Panc1 (cell line): ENCODE results near the gene MBTD1. TPM values are rescaled to one million over a fixed set of nuclear protein-coding genes. Genes with fewer than 3 reads are reported as not detected.
A peak's percentile ranks its signal among the peaks of the same experiment; 100 is the strongest.

Experiments used
- ATAC-seq: fragments of 200-7000 bp; cut with Tn5 transposase; 2 replicates; pipeline ENCODE4 v1.9.1; 2020; ENCODE audit warnings: mild to moderate bottlenecking, moderate library complexity
- BruUV-seq: library from RNA; stranded (reverse); fragments of 400-500 nt; replicated peaks from 2 replicates; lab custom pipeline; 2021; lab: Mats Ljungman, UMichigan
- CTCF ChIA-PET: fragments of 300-600 bp; sonication (Branson Sonifier 250); formaldehyde crosslinking; loops from one replicate; lab custom pipeline; 2022; ENCODE audit warnings: antibody characterized with exemption; lab: Charles Lee
- POLR2A ChIA-PET: fragments of 300-600 bp; sonication (Branson Sonifier 250); formaldehyde crosslinking; loops from one replicate; lab custom pipeline; 2022; ENCODE audit warnings: antibody characterized with exemption; lab: Charles Lee
- DNase-seq: peaks from one replicate; pipeline ENCODE4 v3.0.0-alpha.2; 2010; ENCODE audit warnings: low read depth, low spot score
- H3K27ac ChIP-seq: 2 replicates; pipeline ENCODE4 v1.5.1; 2011; ENCODE audit warnings: mild to moderate bottlenecking, low read length, inconsistent platforms
- H3K27me3 ChIP-seq: fragments of 200-500 bp; sonication (Bioruptor generic); 2 replicates; pipeline ENCODE4 v1.6.0; 2014; ENCODE audit warnings: low read length, inconsistent platforms; ENCODE audit not compliant: control insufficient read depth, insufficient read depth
- H3K36me3 ChIP-seq: fragments of 200-500 bp; sonication (Bioruptor generic); 2 replicates; pipeline ENCODE4 v1.5.1; 2014; ENCODE audit warnings: inconsistent platforms, mild to moderate bottlenecking, low read length, moderate library complexity; ENCODE audit not compliant: control insufficient read depth, insufficient read depth
- H3K4me1 ChIP-seq: 2 replicates; pipeline ENCODE4 v1.5.1; 2011; ENCODE audit warnings: inconsistent platforms, mild to moderate bottlenecking, low read length, moderate library complexity; ENCODE audit not compliant: control insufficient read depth, insufficient read depth
- H3K4me3 ChIP-seq, 2 experiments: 2 replicates each; pipeline ENCODE4 v1.5.1; 2011 to 2012; ENCODE audit warnings: low read depth in 2 of 2, low read length in 2 of 2, mild to moderate bottlenecking in 2 of 2, inconsistent platforms in 1 of 2, moderate library complexity in 1 of 2
- H3K9me3 ChIP-seq: fragments of 200-500 bp; sonication (Bioruptor generic); 2 replicates; pipeline ENCODE4 v1.5.1; 2014; ENCODE audit warnings: low read depth, mild to moderate bottlenecking, inconsistent platforms, low read length, moderate library complexity; ENCODE audit not compliant: control insufficient read depth, insufficient read depth
- POLR2AphosphoS5 ChIP-seq: IDR thresholded peaks from 2 replicates; pipeline ENCODE4 v1.6.1; 2012; ENCODE audit warnings: mild to moderate bottlenecking, low read depth, low read length, moderate library complexity
- SIN3A ChIP-seq: IDR thresholded peaks from 2 replicates; pipeline ENCODE4 v1.6.1; 2012; ENCODE audit warnings: low read depth, mild to moderate bottlenecking, low read length, moderate library complexity, borderline replicate concordance; ENCODE audit not compliant: insufficient read depth
- TCF7L2 ChIP-seq: IDR thresholded peaks from 2 replicates; pipeline ENCODE4 v1.6.1; 2011; ENCODE audit warnings: mild to moderate bottlenecking, low read depth, low read length, inconsistent platforms
- in situ Hi-C: cut with HindIII; loops from 2 replicates; pipeline ENCODE4 v1.10.0; 2016; ENCODE audit warnings: low sequenced_read_pairs, low pct_unique_long_range_greater_than_20kb
- intact Hi-C: fragments of 100-400 bp; cut with micrococcal nuclease; formaldehyde crosslinking; loops from one replicate; pipeline ENCODE4 v1.10.0; 2022; ENCODE audit not compliant: unreplicated experiment
- total RNA-seq: library from RNA; stranded (reverse); gene quantifications from one replicate; pipeline ENCODE4 v1.2.1, GENCODE V29; 2021; ENCODE audit not compliant: unreplicated experiment
- TF ChIP-seq, protein P1 (sequence below): fragments of 450-650 bp; IDR thresholded peaks from 2 replicates; pipeline ENCODE4 v1.5.1; 2017; ENCODE audit warnings: mild to moderate bottlenecking
- TF ChIP-seq, protein P2 (sequence below), 2 experiments: IDR thresholded peaks; 2 replicates each; pipeline ENCODE4 v1.6.1; 2011 to 2012; ENCODE audit warnings: low read depth in 2 of 2, control low read depth in 1 of 2, low read length in 1 of 2, mild to moderate bottlenecking in 1 of 2, moderate library complexity in 1 of 2; ENCODE audit not compliant: insufficient read depth in 1 of 2

Gene MBTD1
- total RNA-seq, 1 experiment from 2014 or later: 16.6 TPM

DNA sequence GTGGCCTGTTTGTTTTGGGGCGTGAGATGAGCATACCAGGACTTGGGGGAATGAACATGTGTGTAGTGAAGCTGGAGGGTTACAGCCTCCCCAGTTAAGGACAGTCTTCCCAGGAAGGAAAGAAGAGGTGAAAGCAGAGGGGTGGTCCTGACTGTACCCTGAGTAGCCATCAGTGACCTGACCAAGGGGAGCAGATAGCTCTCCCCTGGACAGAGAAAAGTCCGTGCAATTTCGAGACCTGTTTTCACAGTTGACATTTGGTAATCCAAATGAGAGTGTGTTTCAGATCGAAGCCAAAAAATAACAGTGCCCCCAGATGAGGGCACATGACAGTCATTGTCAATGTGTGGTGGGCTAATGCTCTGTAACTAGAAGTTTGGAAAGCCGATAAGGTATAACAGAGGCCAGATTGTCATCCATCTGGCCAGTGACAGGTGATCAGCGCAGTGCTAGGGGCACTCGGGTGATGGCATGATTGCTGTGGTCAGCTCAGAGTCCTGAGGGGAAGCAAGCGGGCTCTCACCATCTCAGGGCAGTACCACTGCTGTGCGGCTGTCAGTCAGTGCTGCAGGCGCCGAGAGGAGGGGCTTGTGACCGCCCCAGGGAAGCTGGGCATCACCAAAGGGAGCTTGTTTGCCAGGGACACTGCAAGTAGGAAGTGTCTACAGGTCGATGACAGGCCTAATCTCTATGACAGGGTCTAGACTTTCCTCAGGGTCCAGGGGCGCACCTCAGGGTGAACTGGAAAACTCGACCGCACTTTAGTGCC is 94.8 kb downstream of the MBTD1 start:
- DNase-seq (no peak), ATAC-seq (peak; percentile 56)
- peaks cover 24% of the 10 kb centered on the region for H3K36me3 ChIP-seq
- no peaks in the 10 kb centered on the region for H3K27me3 ChIP-seq
- peak overlapping the region; percentile 71 to 93 for H3K4me3 ChIP-seq
- POLR2A ChIA-PET: interaction anchor here (0.6 to 1.6 kb wide), 4 partner anchors 12 to 554 kb away, joined by 3 to 5 read pairs (median 4); no protein-coding TSS in a partner anchor
- intact Hi-C loops: no loop called here
- CTCF ChIA-PET: interaction anchor here (0.6 kb wide), 1 partner anchor 61 kb away, joined by 3 read pairs; no protein-coding TSS in a partner anchor
- TF ChIP-seq, protein P1, sequence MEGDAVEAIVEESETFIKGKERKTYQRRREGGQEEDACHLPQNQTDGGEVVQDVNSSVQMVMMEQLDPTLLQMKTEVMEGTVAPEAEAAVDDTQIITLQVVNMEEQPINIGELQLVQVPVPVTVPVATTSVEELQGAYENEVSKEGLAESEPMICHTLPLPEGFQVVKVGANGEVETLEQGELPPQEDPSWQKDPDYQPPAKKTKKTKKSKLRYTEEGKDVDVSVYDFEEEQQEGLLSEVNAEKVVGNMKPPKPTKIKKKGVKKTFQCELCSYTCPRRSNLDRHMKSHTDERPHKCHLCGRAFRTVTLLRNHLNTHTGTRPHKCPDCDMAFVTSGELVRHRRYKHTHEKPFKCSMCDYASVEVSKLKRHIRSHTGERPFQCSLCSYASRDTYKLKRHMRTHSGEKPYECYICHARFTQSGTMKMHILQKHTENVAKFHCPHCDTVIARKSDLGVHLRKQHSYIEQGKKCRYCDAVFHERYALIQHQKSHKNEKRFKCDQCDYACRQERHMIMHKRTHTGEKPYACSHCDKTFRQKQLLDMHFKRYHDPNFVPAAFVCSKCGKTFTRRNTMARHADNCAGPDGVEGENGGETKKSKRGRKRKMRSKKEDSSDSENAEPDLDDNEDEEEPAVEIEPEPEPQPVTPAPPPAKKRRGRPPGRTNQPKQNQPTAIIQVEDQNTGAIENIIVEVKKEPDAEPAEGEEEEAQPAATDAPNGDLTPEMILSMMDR: no peak
- TF ChIP-seq POLR2AphosphoS5 (no peak), SIN3A (0 out of 2 replicates have a peak, but pooled peaks have one; percentile 25), TCF7L2 (no peak)
- H3K9me3 ChIP-seq: no peaks in the 10 kb centered on the region
- in situ Hi-C loops: no loop called here
- H3K27ac ChIP-seq: peak overlapping the region; percentile 89
- no TSS peak for BruUV-seq
- peaks cover 11% of the 10 kb centered on the region for H3K4me1 ChIP-seq

DNA sequence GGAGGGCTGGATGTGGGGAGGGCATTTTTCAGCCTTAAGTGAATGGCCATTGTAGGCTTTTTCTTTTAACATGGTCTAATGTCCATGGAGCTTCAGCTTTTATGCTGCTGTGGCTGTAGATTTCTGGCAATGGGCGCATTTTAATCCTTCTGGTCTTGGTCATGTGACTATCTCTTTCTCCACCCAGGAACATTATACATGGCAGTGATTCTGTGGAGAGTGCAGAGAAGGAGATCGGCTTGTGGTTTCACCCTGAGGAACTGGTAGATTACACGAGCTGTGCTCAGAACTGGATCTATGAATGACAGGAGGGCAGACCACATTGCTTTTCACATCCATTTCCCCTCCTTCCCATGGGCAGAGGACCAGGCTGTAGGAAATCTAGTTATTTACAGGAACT is 98.3 kb downstream of the MBTD1 start:
- Histone ChIP-seq H3K9me3 (no peaks in the 10 kb centered on the region), H3K27ac (no peak overlapping the region), H3K36me3 (peaks cover 30% of the 10 kb centered on the region), H3K27me3 (no peaks in the 10 kb centered on the region), H3K4me1 (peaks cover 11% of the 10 kb centered on the region), H3K4me3 (no peak overlapping the region)
- no peak for ATAC-seq
- no peak for DNase-seq
- TSS peak; percentile 37 for BruUV-seq
- intact Hi-C loops (no loop called here), in situ Hi-C loops (no loop called here)
- TF ChIP-seq, protein P2, sequence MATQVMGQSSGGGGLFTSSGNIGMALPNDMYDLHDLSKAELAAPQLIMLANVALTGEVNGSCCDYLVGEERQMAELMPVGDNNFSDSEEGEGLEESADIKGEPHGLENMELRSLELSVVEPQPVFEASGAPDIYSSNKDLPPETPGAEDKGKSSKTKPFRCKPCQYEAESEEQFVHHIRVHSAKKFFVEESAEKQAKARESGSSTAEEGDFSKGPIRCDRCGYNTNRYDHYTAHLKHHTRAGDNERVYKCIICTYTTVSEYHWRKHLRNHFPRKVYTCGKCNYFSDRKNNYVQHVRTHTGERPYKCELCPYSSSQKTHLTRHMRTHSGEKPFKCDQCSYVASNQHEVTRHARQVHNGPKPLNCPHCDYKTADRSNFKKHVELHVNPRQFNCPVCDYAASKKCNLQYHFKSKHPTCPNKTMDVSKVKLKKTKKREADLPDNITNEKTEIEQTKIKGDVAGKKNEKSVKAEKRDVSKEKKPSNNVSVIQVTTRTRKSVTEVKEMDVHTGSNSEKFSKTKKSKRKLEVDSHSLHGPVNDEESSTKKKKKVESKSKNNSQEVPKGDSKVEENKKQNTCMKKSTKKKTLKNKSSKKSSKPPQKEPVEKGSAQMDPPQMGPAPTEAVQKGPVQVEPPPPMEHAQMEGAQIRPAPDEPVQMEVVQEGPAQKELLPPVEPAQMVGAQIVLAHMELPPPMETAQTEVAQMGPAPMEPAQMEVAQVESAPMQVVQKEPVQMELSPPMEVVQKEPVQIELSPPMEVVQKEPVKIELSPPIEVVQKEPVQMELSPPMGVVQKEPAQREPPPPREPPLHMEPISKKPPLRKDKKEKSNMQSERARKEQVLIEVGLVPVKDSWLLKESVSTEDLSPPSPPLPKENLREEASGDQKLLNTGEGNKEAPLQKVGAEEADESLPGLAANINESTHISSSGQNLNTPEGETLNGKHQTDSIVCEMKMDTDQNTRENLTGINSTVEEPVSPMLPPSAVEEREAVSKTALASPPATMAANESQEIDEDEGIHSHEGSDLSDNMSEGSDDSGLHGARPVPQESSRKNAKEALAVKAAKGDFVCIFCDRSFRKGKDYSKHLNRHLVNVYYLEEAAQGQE (IDR thresholded peaks at IDR 0.05; ENCODE audit: insufficient read depth in 1 of 2, low read depth in 2 of 2, low read length in 1 of 2): no peak
- TF ChIP-seq POLR2AphosphoS5: no peak
- no peak for TF ChIP-seq SIN3A
- TF ChIP-seq TCF7L2: no peak
- TF ChIP-seq, protein P1: no peak
- ChIA-PET POLR2A (no interaction called here), CTCF (no interaction called here)
